Measurements from ENCODE around the gene HS1BP3.

The HS1BP3 gene

DNA sequence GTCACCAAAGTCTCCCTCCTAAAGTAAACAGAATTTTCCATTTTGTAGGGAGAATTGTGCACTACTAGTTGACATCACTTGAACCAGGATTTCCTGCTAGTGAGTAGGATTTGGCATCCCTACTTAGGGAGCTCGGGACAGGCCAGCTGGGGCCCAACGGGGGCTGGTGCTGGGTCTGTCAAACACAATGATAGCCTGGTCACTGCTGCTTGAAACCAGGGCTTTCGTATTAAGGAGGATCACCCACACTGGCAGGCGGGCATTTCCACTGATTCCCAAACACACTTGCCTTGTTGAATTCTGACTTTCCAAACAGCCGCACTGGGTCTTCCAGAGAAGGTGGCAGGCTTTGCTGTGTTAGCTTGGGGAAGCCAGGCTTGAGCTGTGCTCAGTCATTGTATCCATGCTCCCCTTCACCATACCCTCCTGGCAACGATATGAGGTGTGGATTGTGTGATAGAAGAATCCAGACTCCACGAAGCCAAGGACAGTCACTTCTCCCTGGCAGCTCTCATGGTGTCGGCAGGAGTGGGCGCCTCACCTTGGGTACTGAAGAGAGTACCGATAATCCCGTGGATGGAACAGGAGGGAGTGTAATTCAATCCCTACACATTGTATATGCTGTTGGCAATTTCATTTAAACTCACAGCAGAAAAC is 23.5 kb upstream of the HS1BP3 start:
- DNase-seq, result no peak

DNA sequence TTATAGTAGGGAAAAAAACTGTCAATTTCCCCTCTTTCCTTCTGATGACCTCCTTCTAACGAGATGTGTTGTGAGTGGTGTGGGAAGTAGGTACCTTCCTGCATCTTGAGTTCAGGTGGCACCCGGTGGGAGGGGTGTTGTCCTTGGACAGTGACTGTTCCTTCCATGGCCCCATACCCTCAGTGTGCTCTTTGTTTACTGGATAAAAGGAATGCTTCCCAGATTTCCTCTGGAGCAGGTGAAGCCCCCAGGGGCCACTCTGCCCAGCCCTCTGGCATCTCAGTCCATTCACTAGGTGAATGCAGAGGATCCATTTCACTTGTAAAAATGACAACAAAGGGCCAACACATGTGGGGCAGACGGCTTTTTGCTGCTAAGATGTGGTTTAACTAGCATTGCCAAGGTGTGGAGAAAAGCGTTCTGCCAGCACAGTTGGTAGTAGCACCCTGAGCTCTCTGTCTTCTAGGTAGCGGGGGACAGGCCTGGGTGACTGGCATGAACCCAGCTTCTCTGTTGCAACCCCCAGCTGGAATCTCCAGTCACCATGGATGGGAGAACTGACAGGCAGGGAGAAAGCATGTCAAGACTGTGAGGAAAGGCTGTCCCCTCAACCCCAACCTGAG is 22.9 kb upstream of the HS1BP3 start:
- no peak for DNase-seq

GRCh38 chr2:20672201-20672951 is 21.5 kb upstream of the HS1BP3 start:
- no peak for DNase-seq

- no peak for DNase-seq
Observed at GRCh38 chr2:20671736-20672080, 20.8 kb upstream of the HS1BP3 start.

DNA sequence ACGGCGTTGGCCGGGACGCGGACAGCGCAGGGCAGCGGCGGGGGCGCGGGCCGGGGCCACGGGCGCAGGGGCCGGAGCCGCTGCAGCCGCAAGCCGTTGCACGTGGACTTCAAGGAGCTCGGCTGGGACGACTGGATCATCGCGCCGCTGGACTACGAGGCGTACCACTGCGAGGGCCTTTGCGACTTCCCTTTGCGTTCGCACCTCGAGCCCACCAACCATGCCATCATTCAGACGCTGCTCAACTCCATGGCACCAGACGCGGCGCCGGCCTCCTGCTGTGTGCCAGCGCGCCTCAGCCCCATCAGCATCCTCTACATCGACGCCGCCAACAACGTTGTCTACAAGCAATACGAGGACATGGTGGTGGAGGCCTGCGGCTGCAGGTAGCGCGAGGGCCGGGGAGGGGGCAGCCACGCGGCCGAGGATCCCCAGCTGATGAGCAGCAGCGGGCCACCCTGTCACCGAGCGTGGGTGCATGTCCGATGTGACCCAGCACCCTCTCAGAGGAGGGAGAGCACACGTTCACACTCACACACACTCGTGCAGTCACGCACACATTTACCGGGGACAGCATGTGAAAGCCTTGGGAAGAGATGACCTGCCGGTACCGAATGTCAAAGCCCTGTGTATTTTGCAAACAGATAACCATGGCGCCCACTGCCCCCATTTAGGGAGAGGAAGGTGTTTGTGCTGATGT is 20.3 kb upstream of the HS1BP3 start:
- DNase-seq, result no peak

GRCh38 chr2:20670315-20671035 is 19.6 kb upstream of the HS1BP3 start:
- no peak for DNase-seq

- DNase-seq, result no peak
Observed at GRCh38 chr2:20669562-20670314, 18.8 kb upstream of the HS1BP3 start.

- DNase-seq, result no peak
Observed at GRCh38 chr2:20668871-20669475, 18.1 kb upstream of the HS1BP3 start.

DNA sequence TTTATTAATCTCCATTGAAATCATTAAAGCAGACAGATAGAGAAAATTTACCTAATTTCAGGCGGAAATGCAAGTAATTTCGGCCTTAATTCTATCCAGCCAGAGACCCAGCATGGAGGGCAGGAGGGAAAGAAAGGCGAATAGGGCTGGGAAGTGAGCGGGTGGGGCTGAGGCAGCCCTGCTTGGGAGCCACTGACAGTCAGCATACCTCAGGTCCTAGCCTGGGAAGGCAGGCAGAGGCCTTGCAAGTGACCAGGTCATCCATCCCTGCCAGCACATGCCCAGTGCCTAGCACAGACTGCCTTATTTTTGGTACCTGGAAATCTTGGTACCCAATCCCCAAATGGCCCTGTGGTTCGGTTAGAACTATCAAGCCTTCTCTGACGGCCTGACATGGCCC is 17.6 kb upstream of the HS1BP3 start:
- DNase-seq, result no peak

GRCh38 chr2:20667531-20668401 is 16.9 kb upstream of the HS1BP3 start:
- peak; percentile 77 for DNase-seq

DNA sequence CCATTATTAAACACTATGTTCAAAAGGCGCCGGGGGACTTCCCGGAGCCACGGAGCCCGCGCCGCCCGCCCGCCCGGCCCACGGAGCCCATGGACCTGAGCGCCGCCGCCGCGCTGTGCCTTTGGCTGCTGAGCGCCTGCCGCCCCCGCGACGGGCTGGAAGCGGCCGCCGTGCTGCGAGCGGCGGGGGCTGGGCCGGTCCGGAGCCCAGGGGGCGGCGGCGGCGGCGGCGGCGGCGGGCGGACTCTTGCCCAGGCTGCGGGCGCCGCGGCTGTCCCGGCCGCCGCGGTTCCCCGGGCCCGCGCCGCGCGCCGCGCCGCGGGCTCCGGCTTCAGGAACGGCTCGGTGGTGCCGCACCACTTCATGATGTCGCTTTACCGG is 16.2 kb upstream of the HS1BP3 start:
- DNase-seq, result peak; percentile 75

DNA sequence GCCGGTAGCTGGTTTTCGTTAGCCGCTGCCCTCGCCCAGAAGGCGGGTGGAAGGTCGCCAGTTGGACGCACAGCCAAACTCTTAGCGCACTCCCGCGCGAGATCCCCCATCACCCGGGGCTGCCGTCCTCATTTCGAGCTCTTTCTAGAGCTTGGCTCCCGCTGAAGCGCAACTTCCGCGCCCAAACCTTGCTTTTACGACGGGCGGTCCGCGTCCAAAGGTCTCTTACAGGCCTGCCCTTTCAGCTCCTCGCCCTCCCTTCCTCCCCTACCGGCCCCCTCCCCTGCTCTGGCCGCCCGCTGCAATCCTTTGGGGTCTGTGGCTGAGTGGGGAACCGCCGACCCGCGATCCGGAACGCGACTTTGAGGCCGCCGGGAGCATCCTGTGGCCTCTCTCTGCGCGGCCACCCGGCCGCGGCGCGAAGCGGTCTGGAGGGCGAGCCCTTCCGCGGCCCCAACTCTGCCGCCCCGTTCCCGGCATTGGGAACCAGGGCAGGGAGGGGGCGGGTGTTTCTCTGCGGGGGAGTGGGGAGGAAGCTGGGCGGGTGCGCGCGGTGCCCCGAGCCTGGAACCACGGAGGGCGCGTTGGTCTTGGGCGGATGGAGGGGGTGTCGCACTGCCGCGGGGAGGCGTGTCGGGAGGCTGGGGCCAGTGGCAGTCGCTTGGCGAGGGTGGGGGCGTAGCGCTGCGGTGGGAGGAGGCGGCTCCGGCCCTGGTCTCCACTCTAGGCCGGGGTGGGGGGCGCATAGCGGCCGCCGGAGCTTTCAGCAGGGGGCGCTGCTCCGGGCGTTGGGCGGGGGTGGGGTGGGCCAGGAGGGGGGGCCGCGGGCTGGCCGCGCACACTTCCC is 15.6 kb upstream of the HS1BP3 start, which contains the start of gene GDF7:
Gene GDF7, plus strand, starts transcription at position 841 of the 847 bp plus-strand sequence. CDS start 96 bp downstream, outside the sequence.
- peak; percentile 97 for DNase-seq

GRCh38 chr2:20666005-20666303 is 15.1 kb upstream of the HS1BP3 start:
- no peak for DNase-seq

DNA sequence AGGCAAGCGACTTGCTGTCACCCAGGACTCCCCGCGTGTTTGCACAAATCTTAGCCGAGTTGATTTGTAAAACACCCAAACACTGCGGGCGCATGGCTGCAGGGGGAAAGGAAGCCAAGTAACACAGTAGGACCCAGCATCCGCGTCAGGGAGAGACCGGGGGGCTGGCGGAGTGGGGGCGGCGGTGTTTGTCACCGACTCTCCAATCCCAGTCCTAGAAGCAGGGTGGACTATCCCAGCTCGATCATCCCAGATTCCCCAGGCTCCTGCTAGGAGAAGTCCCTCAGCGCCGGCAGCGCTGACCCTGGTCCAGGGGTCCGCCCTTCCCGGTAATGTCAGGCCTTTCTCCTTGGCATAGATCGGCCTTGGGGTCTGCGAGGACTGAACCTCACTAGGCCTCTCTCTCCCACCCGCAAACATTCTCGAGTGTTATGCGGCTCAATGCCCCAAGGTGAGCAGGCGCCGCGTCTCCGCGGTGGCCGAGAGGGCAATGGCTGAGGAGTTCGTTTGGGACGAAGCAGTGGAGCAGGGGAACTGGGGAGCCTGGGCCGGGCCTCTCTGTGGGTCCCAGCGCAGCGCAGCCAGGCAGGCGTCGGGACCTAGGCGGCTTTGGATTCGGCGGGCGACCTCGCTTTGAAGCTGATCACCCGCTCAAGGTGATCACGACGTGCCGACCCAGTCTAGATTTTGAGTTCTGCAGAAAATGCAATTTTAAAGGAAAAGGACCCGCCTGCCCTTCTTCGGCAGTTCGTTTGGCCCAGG is 14.5 kb upstream of the HS1BP3 start:
- no peak for DNase-seq

- DNase-seq, result no peak
Observed at GRCh38 chr2:20664431-20665242, 13.7 kb upstream of the HS1BP3 start.

- DNase-seq, result no peak
Observed at GRCh38 chr2:20664071-20664390, 13.1 kb upstream of the HS1BP3 start.

DNA sequence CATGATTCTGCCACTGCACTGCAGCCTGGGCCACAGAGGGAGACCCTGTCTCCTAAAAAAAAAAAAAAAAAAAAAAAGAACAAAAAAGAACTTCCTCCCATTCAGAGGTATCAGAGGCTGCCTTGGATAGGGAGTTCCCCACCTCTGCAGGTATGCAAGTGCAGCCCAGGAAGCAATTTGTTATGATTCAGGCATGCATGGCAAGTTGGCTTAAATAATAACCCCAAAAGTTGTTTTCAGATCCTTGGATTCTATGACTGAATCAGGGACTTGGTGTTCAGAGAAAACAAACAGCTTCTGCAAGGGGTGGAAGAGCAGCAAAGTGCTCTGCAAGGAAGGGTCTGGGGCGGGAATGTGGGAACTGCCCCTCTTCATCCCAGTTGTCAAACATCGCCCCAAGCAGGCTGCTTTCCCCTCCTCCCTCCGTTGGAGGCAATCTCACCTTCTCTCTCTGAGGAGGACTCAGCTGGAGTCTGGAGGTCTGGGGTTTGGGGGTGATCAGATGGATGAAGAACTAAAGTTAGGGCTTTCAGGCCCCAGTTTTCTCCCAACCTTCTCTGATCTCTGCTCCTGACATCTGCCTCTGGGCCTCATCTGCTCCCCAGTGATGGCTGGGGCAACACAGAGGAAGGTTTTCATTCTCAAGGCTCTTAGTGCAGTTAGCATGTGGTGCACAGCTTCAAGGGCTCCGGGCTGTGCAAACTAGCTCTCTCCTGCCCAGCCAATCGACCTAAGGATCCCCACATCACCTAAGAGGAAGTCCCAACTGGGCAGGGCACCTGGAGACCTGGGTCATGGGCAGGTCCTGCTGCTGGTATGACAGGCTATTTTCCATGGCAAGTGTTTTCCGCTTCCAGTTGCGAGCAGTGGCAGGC is 12.5 kb upstream of the HS1BP3 start:
- no peak for DNase-seq

Data from 8988T (cell line).